ENCODE results near the gene ABCC1.
"Not testable (repeated sequence)": the region's sequence is repeated elsewhere in the genome, so short reads cannot be mapped to it uniquely, and the experiment has no call there.

ABCC1 gene

GRCh38 chr16:16146380-16147315 is 197.2 kb downstream of the ABCC1 start:
- peak; percentile 2 to 53 for DNase-seq

DNA sequence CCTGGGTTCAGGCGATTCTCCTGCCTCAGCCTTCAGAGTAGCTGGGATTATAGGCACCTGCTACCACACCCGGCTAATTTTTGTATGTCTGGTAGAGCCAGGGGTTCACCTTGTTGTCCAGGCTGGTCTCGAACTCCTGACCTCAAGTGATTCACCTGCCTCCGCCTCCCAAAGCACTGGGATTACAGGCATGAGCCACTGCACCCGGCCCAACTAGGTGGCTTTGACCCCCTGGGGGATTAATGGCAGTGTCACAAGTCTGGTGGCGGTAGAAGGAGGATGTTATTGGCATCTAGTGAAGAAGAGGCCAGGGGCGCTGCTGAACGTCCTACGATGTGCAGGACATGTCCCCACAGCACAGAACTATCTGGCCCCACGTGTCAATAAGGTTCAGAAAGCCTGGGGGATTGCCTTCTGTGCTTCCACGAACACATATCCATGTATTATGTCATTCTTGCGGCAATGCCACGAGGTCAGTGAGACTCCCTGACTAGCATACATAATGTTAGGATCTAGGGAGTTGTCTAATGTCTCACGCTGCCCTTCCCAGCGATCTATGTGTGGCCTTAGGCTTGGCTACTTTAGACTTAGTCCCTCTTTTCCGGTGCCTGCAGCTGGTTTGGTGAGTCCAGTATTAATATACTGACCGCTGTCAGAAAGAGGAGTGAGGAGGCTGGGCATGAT is 198.0 kb downstream of the ABCC1 start:
- DNase-seq: no peak

- not testable (repeated sequence) for DNase-seq
Measured at GRCh38 chr16:16148000-16148599, 198.7 kb downstream of the ABCC1 start.

- DNase-seq: no peak
Measured at GRCh38 chr16:16148755-16149154, 199.3 kb downstream of the ABCC1 start.

DNA sequence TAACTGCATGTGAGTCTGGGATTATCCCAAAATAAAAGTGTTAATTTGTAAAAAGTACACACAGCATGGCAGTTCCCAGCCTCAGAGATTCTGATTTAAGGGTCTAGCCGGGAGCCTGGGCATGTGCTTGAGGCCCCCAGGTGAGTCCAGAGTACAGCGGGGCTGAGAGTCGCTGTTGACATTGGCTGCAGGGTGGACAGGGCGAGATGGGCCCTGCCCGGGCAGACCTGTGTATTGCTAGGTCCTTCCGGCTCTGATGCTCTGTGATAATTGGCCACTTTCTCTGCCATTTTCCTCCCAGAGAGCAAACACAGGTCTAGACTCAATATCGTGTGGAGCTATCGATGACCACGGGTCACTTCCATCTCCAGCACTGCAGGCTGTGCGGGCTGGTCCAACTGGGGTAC is 200.3 kb downstream of the ABCC1 start:
- no peak for DNase-seq

GRCh38 chr16:16150117-16150877 is 200.9 kb downstream of the ABCC1 start:
- peak; percentile 5 to 65 for DNase-seq

- DNase-seq: no peak
Measured at GRCh38 chr16:16150878-16151152, 201.4 kb downstream of the ABCC1 start.

DNA sequence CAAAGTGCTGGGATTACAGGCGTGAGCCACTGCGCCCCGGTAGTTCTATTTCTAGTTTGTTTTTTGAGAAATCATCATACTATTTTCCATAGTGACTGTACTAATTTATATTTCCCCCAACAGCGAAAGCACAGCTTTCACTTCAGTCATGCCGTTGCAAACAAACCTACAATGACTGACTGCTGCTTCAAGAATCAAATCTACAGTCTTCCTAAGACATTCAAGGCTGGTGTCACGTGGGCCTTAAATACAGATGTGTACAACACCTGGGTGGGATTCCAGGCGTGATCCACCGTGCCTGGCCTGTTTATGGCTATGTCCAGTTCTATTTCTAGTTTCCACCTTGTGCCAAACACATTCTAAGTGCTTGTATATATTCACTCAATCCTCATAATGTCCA is 201.9 kb downstream of the ABCC1 start:
- no peak for DNase-seq

DNA sequence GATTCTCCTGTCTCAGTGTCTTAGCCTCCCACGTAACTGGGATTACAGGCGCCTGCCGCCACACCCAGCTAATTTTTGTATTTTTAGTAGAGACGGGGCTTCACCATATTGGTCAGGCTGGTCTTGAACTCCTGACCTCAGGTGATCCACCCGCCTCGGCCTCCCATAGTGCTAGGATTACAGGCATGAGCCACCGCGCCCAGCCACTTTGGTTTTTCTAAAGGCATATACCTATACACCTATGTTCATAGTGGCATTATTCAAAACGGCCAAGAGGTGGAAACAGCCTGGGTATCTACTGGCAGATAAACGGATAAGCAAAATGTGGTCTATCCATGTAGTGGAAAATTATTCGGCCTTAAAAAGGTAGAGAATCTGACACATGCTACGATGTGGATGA is 203.6 kb downstream of the ABCC1 start:
- DNase-seq: not testable (repeated sequence)

- DNase-seq: no peak
Measured at GRCh38 chr16:16154281-16154951, 205.0 kb downstream of the ABCC1 start.

- DNase-seq: no peak
Measured at GRCh38 chr16:16155234-16155633, 205.8 kb downstream of the ABCC1 start.

DNA sequence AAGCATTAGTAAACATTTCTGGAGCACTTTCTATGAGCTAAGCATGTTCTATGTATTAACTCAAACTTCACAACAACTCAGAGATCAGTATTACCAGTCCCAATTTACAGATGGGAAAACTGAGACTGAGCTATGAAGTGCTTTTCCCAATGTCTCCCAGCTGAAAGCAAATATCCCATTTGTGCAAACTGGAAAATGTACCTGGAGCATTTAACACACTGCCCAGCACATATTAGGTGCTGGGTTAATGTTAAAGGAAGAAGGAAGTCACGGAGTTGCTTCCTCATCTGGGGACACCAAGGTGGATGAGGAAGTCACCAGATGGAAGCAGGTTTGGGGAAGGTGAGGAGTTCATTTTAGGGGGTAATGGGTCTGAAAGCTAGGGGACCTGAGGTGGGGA is 207.8 kb downstream of the ABCC1 start:
- DNase-seq: no peak

DNA sequence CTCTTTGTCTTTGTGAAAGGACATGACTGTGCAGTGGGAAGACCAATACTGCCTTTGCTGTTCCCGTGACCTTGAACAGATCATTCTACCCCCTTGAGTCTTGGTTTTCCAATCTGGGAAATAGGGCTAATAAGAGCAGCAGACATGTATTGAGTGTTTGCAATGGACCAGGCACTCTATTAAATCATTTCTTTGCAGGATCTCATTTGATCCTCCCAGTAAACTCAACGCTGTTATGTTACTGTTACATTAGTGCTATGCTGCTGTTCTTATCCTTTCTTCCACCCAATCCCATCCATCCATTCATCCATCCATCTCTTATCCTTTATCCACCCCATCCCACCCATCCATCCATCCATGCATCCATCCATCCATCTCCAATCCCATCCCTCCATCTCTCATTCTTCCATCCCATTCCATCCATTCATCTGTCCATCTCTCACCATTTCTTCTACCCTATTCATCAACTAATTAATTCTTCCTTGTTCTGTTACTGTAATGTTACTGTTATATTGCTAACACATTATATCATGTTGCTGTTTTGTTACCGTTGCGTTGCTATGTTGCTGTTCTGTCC is 208.8 kb downstream of the ABCC1 start:
- DNase-seq: no peak

GRCh38 chr16:16158741-16159374 is 209.4 kb downstream of the ABCC1 start:
- no peak for DNase-seq

DNA sequence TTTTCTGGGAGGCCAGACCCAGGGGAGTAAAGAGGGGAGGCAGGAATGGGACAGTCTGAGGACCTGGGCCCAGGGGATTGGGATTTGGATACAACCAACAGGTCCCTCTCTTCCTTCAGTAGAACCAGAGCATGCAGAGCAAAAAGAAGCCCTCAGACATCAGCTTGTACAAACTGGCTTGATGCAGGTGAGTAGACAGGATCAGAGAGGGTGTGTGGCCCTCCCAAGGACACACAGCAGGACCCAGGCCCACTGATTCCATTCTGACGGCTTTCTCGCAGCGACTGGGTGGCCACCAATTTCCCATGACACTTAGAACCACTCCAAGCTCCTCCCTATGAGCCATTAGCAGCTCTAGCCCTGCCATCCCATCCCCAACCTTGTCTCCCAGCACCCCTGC is 210.2 kb downstream of the ABCC1 start:
- DNase-seq: no peak

GRCh38 chr16:16161319-16161718 is 211.9 kb downstream of the ABCC1 start:
- no peak for DNase-seq

- DNase-seq: not testable (repeated sequence)
Measured at GRCh38 chr16:16161840-16162239, 212.4 kb downstream of the ABCC1 start.

- DNase-seq: no peak
Measured at GRCh38 chr16:16162591-16162990, 213.2 kb downstream of the ABCC1 start.

DNA sequence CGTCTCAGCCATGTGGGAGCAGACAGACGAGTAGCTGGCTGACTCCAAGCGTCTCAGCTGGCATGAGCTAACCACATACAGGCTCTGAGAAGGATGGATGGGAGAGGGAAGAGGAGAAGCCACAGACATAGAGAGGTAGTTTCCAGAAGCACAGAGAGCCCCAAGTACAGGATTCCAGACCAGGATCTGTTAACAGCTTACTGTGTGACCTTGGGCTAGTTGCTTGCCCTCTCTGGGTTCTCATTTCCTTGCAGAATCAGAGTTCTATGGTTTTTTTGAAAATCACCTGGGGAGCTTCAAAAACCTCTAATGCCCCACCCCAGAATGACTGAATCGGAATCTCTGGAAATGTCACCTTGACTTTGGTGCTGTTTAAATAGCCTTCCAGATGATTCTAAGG is 213.7 kb downstream of the ABCC1 start:
- no peak for DNase-seq

GRCh38 chr16:16163571-16163970 is 214.2 kb downstream of the ABCC1 start:
- DNase-seq: no peak

DNA sequence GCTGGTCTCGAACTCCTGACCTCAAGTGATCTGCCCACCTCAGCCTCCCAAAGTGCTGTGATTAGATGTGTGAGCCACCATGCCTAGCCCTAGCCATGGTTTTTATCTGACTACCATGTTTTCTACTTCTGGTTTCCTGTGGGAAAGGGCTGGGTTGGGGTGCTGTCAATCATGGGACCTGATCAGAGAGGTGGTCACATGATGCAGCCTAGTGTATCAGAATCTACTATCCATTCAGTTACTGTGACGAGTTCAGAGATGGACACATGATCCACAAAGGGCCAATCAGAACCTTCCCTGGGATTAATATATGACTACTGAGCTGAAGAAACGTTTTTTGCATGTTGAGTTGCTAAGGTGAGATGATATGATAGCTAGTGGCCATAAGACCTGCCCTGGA is 214.8 kb downstream of the ABCC1 start:
- DNase-seq: no peak

- no peak for DNase-seq
Measured at GRCh38 chr16:16166085-16166484, 216.7 kb downstream of the ABCC1 start.
